ENCODE data around the gene ARHGEF28.

ARHGEF28 gene

DNA sequence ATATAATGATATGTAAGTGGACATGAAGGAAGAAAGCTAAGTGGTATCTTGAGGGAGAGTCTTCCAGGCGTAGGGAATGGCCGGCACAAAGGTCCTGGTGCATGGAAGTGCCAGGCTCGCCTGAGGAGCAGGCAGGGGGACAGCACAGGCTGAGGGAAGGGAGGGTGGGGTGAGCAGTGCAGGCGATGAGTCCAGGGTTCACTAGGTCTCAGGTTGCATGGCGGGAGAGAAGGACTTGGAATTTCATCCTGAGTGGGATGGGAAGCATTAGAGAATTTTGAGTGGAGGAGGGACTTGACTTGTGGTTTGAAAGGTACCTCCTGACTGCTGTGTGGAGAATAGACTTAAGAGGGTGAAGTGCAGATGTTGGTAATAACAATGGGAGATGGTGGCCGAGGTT is 268.9 kb downstream of the ARHGEF28 start (continued):
- TF ChIP-seq CREB5 (CRISPR knock-in tag; IDR thresholded peaks at IDR 0.05; ENCODE audit: low read depth) (no peak), ISL1 (CRISPR knock-in tag; IDR thresholded peaks at IDR 0.05) (no peak), TCF4 (CRISPR knock-in tag; IDR thresholded peaks at IDR 0.05; ENCODE audit: borderline replicate concordance) (no peak), BACH2 (CRISPR knock-in tag; IDR thresholded peaks at IDR 0.05; ENCODE audit: borderline replicate concordance) (no peak), CSDC2 (CRISPR knock-in tag; IDR thresholded peaks at IDR 0.05) (no peak), ESRRG (CRISPR knock-in tag; IDR thresholded peaks at IDR 0.05) (no peak), TOX (CRISPR knock-in tag; IDR thresholded peaks at IDR 0.05; ENCODE audit: borderline replicate concordance) (no peak), SNAI2 (CRISPR knock-in tag; IDR thresholded peaks at IDR 0.05) (no peak), RARB (CRISPR knock-in tag; IDR thresholded peaks at IDR 0.05) (no peak), ZNF565 (CRISPR knock-in tag; conservative IDR thresholded peaks at IDR 0.05; ENCODE audit: low read depth) (no peak)

DNA sequence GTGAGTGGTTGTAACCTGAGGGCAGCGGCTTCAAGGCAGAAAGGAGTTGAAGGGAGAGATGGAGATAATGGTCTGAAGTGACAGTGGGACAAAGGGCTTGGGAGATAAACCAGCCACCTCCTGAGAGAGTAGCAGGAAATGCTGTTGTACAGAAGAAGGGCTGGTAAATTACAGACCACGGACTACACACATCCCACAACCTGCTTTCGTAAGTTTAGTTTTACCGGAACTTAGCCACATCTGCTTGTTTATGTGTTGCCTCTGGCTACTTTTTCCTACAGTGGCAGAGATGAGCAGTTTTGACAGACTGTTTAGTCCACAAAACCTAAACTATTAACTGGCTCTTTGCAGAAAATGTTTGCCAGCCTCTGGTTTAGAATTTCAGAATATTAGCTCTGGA is 269.5 kb downstream of the ARHGEF28 start:
- no peak for TF ChIP-seq CSRNP3 (CRISPR knock-in tag; IDR thresholded peaks at IDR 0.05)
- no peak for TF ChIP-seq GLIS3 (CRISPR knock-in tag; IDR thresholded peaks at IDR 0.05)
- TF ChIP-seq RARB (CRISPR knock-in tag; IDR thresholded peaks at IDR 0.05): no peak
- TF ChIP-seq OSR1 (CRISPR knock-in tag; IDR thresholded peaks at IDR 0.05): no peak
- no peak for TF ChIP-seq TOX (CRISPR knock-in tag; IDR thresholded peaks at IDR 0.05; ENCODE audit: borderline replicate concordance)
- TF ChIP-seq CREB5 (CRISPR knock-in tag; IDR thresholded peaks at IDR 0.05; ENCODE audit: low read depth): no peak
- TF ChIP-seq POU6F1 (CRISPR knock-in tag; IDR thresholded peaks at IDR 0.05; ENCODE audit: borderline replicate concordance, low read depth): no peak
- ATAC-seq: no peak

DNA sequence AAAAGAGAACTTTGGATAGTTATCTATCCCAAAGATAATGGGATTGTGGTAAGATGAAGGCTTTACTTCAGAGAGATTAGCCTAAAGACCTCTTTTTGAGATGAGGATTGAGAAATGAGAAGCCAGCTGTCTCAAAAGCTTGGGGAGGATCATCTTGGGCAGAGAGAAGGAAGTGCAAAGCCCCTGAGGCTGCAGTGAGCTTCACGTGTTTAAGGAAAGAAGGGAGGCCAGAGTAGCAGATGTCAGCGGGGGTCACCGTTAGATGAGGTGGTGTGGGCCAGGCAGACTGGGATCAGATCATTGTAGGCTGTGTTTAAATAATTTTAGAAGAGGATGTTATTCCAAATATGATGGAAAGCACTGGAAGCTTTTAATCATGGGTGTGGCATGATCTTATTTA is 270.1 kb downstream of the ARHGEF28 start:
- no peak for ATAC-seq
- TF ChIP-seq ESRRG (CRISPR knock-in tag; IDR thresholded peaks at IDR 0.05) (no peak), TCF4 (CRISPR knock-in tag; IDR thresholded peaks at IDR 0.05; ENCODE audit: borderline replicate concordance) (no peak), RARB (CRISPR knock-in tag; IDR thresholded peaks at IDR 0.05) (no peak), ZFP30 (CRISPR knock-in tag; IDR thresholded peaks at IDR 0.05) (no peak), ZC3H10 (CRISPR knock-in tag; IDR thresholded peaks at IDR 0.05) (no peak), ZNF8 (CRISPR knock-in tag; IDR thresholded peaks at IDR 0.05) (no peak)

GRCh38 chr5:73896668-73897067 is 270.7 kb downstream of the ARHGEF28 start:
- ATAC-seq: no peak
- TF ChIP-seq CREB5 (CRISPR knock-in tag; IDR thresholded peaks at IDR 0.05; ENCODE audit: low read depth) (no peak), PPARA (CRISPR knock-in tag; IDR thresholded peaks at IDR 0.05; ENCODE audit: borderline replicate concordance) (no peak), CSDC2 (CRISPR knock-in tag; IDR thresholded peaks at IDR 0.05) (no peak), CSRNP3 (CRISPR knock-in tag; IDR thresholded peaks at IDR 0.05) (no peak), BACH2 (CRISPR knock-in tag; IDR thresholded peaks at IDR 0.05; ENCODE audit: borderline replicate concordance) (no peak), ZNF70 (CRISPR knock-in tag; IDR thresholded peaks at IDR 0.05) (no peak), ZNF565 (CRISPR knock-in tag; conservative IDR thresholded peaks at IDR 0.05; ENCODE audit: low read depth) (no peak), ESRRG (CRISPR knock-in tag; IDR thresholded peaks at IDR 0.05) (no peak), TOX (CRISPR knock-in tag; IDR thresholded peaks at IDR 0.05; ENCODE audit: borderline replicate concordance) (no peak), ARNTL (CRISPR knock-in tag; IDR thresholded peaks at IDR 0.05; ENCODE audit: borderline replicate concordance, low read depth) (no peak), SNAI2 (CRISPR knock-in tag; IDR thresholded peaks at IDR 0.05) (no peak), GLIS3 (CRISPR knock-in tag; IDR thresholded peaks at IDR 0.05) (no peak)
- TF ChIP-seq, protein P1, sequence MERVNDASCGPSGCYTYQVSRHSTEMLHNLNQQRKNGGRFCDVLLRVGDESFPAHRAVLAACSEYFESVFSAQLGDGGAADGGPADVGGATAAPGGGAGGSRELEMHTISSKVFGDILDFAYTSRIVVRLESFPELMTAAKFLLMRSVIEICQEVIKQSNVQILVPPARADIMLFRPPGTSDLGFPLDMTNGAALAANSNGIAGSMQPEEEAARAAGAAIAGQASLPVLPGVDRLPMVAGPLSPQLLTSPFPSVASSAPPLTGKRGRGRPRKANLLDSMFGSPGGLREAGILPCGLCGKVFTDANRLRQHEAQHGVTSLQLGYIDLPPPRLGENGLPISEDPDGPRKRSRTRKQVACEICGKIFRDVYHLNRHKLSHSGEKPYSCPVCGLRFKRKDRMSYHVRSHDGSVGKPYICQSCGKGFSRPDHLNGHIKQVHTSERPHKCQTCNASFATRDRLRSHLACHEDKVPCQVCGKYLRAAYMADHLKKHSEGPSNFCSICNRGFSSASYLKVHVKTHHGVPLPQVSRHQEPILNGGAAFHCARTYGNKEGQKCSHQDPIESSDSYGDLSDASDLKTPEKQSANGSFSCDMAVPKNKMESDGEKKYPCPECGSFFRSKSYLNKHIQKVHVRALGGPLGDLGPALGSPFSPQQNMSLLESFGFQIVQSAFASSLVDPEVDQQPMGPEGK (CRISPR knock-in tag; IDR thresholded peaks at IDR 0.05; ENCODE audit: borderline replicate concordance): no peak
